ENCODE data around the gene SYTL2.

SYTL2 gene

DNA sequence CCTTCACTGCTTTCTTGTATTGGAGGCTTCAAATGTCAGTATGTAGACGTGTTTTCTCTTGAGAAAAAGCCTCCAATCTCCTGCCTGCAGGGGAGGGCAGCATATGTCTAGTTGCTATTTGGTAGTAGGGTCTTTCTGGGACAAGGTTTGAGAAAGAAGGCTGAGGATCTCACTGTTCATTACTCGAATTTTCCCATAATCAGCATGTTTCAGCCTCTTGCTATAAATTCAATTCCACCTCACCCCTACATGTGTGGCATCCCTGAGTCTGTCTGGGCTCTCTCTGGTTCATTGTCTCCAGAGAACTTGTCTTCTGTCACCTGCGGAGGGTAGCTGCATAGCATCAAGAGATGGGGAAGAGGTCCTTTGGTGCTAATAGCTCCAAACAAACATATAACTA, 24.8 kb upstream of the SYTL2 start:
- Histone ChIP-seq H3K4me1 (no peaks in the 10 kb centered on the region), H3K9me3 (no peaks in the 10 kb centered on the region), H3K27me3 (0 out of 2 replicates have a peak, but pooled peaks cover 3% of the 10 kb centered on the region), H3K4me3 (ENCODE audit: low read depth, low read length) (no peak overlapping the region), H3K36me3 (no peaks in the 10 kb centered on the region)
- no peak for DNase-seq
- TF ChIP-seq CTCF (IDR thresholded peaks at IDR 0.05; ENCODE audit: low read depth, low read length): no peak

DNA sequence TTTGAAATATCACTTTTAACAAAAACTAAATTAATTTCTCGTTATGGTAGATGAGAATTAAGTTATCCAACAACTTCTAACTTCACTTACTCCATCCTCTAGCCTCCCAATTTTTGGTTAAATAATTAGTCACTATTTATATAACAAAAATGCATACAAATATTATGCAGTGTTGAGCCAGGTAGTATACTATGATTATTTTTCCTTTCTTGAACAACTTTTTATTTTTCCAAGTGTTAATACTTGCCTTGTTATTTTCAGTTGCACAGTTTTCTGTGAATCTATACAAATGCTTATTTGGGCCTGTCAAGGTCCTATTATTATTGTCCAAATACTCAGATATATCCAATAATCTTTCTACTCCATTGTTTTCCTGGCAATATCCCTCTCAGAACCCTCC, 24.3 kb upstream of the SYTL2 start:
- TF ChIP-seq CTCF (IDR thresholded peaks at IDR 0.05; ENCODE audit: low read depth, low read length): no peak
- Histone ChIP-seq H3K9me3 (no peaks in the 10 kb centered on the region), H3K36me3 (no peaks in the 10 kb centered on the region), H3K4me3 (ENCODE audit: low read depth, low read length) (no peak overlapping the region), H3K27me3 (0 out of 2 replicates have a peak, but pooled peaks cover 3% of the 10 kb centered on the region), H3K4me1 (no peaks in the 10 kb centered on the region)
- DNase-seq: no peak

GRCh38 chr11:85831050-85831449, 20.1 kb upstream of the SYTL2 start:
- Histone ChIP-seq H3K27me3 (no peaks in the 10 kb centered on the region), H3K4me3 (ENCODE audit: low read depth, low read length) (no peak overlapping the region), H3K9me3 (no peaks in the 10 kb centered on the region), H3K36me3 (no peaks in the 10 kb centered on the region), H3K4me1 (peaks cover 3% of the 10 kb centered on the region)
- no peak for TF ChIP-seq CTCF (IDR thresholded peaks at IDR 0.05; ENCODE audit: low read depth, low read length)
- no peak for DNase-seq

- Histone ChIP-seq H3K4me3 (ENCODE audit: low read depth, low read length) (no peak overlapping the region), H3K9me3 (no peaks in the 10 kb centered on the region), H3K27me3 (no peaks in the 10 kb centered on the region), H3K4me1 (peaks cover 3% of the 10 kb centered on the region), H3K36me3 (no peaks in the 10 kb centered on the region)
- DNase-seq: no peak
- TF ChIP-seq CTCF (IDR thresholded peaks at IDR 0.05; ENCODE audit: low read depth, low read length): no peak
Observed at GRCh38 chr11:85829172-85829571, 18.2 kb upstream of the SYTL2 start.

DNA sequence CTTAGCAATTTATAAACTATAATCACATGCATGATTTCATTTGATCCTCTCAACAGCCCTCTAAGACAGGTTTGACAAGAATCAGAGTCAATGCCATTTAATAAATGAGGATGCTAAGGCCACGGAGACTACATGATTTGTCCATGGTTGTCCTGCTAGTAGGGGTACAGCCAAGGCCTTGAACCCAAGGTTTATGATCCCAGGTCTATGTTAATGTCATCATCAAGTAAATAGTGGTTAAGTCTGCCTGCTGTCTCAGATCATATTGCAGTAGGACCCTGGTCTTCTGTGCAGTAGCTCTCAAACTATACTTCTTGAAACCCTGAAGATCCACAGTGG, 17.7 kb upstream of the SYTL2 start:
- H3K4me1 ChIP-seq: peaks cover 3% of the 10 kb centered on the region
- DNase-seq: no peak
- no peaks in the 10 kb centered on the region for H3K27me3 ChIP-seq
- no peak overlapping the region for H3K4me3 ChIP-seq (ENCODE audit: low read depth, low read length)
- no peaks in the 10 kb centered on the region for H3K9me3 ChIP-seq
- H3K36me3 ChIP-seq: no peaks in the 10 kb centered on the region
- no peak for TF ChIP-seq CTCF (IDR thresholded peaks at IDR 0.05; ENCODE audit: low read depth, low read length)

DNA sequence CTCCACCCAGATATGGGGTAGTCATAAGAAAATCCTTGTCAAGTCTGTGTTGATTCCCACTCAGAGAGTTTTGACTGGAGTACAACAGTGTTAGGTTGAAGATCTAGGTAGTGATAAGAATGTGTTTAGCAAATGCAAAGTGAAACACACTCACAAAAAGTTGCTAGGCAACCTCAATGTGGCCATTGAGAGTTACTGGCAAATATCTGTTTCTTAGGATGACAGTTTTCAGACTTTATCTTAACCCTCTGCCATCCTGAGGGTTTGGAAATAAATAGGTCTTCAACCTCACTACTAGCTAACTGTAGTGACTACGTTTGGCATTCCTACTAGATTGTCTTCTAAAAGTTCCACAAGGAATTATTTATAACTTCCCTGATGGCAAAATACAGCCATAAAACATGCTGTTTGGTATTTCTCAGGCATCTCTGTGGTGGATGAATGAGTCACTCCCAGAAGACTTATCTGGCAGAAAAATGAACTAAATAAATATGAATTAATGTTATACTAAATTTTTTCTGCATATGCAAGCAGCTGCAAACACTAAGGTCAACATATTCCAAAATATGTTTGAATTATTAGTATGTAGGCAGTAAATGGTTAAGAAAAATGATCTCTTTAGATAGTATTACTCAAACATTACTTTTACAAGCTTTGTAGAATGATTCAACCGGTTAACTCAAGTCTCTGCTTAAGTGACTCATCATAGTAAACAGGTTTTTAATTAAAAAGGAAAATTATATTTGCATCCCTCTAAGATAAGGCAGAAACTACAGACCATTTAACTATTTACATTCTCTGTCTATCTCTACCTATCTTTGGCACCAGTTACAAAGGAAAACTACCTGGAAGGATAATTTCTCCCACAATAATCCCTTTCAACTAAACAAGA, 17.1 kb upstream of the SYTL2 start:
- no peak for DNase-seq
- no peak for TF ChIP-seq CTCF (IDR thresholded peaks at IDR 0.05; ENCODE audit: low read depth, low read length)
- no peaks in the 10 kb centered on the region for H3K27me3 ChIP-seq
- H3K4me1 ChIP-seq: peaks cover 3% of the 10 kb centered on the region
- no peaks in the 10 kb centered on the region for H3K36me3 ChIP-seq
- H3K9me3 ChIP-seq: no peaks in the 10 kb centered on the region
- H3K4me3 ChIP-seq (ENCODE audit: low read depth, low read length): no peak overlapping the region

Data from BE2C (cell line).